Muscle layer of colon (tissue), 2 donors: Measurements from ENCODE around the gene HDAC9.

ENCODE experiments used
- H3K27ac ChIP-seq: one replicate; pipeline ENCODE4 v1.7.0; 2013; ENCODE audit warnings: low read depth, mild to moderate bottlenecking, low read length, moderate library complexity
- H3K27me3 ChIP-seq, 2 donors: one replicate each; pipeline ENCODE4 v1.7.0; 2013; ENCODE audit warnings: low read length in 2 of 2, mild to moderate bottlenecking in 2 of 2; ENCODE audit not compliant: insufficient read depth in 2 of 2, control insufficient read depth in 1 of 2
- H3K36me3 ChIP-seq: one replicate; pipeline ENCODE4 v1.7.0; 2013; ENCODE audit warnings: mild to moderate bottlenecking, low read length; ENCODE audit not compliant: insufficient read depth
- H3K4me1 ChIP-seq: one replicate; pipeline ENCODE4 v1.7.0; 2013; ENCODE audit warnings: mild to moderate bottlenecking, low read length; ENCODE audit not compliant: insufficient read depth
- H3K4me3 ChIP-seq, 2 donors: one replicate each; pipeline ENCODE4 v1.7.0; 2013; ENCODE audit warnings: low read length in 2 of 2, low read depth in 1 of 2, mild to moderate bottlenecking in 1 of 2, moderate library complexity in 1 of 2
- H3K9ac ChIP-seq: one replicate; pipeline ENCODE4 v1.7.0; 2013; ENCODE audit warnings: low read length
- H3K9me3 ChIP-seq: one replicate; pipeline ENCODE4 v1.7.0; 2013; ENCODE audit warnings: mild to moderate bottlenecking, low read length
- donor health status: abdominal sarcoma.
- donor health status: Adenocarcinoma of cecum.

Gene HDAC9

GRCh38 chr7:18565337-18565736 is 69.8 kb downstream of the HDAC9 start:
- no peaks in the 10 kb centered on the region for H3K27me3 ChIP-seq
- no peaks in the 10 kb centered on the region for H3K4me1 ChIP-seq
- no peak overlapping the region for H3K4me3 ChIP-seq
- no peak overlapping the region for H3K9ac ChIP-seq
- H3K27ac ChIP-seq = no peak overlapping the region
- H3K9me3 ChIP-seq = no peaks in the 10 kb centered on the region
- H3K36me3 ChIP-seq = no peaks in the 10 kb centered on the region

- no peak overlapping the region for H3K4me3 ChIP-seq
- no peaks in the 10 kb centered on the region for H3K27me3 ChIP-seq
- no peaks in the 10 kb centered on the region for H3K4me1 ChIP-seq
- H3K9me3 ChIP-seq = no peaks in the 10 kb centered on the region
- H3K9ac ChIP-seq = no peak overlapping the region
- H3K36me3 ChIP-seq = no peaks in the 10 kb centered on the region
- H3K27ac ChIP-seq = no peak overlapping the region
Observed at GRCh38 chr7:18566205-18566604, 70.7 kb downstream of the HDAC9 start.

GRCh38 chr7:18566829-18567228 is 71.3 kb downstream of the HDAC9 start:
- Histone ChIP-seq H3K27me3 (no peaks in the 10 kb centered on the region), H3K9ac (no peak overlapping the region), H3K4me3 (no peak overlapping the region), H3K9me3 (no peaks in the 10 kb centered on the region), H3K27ac (no peak overlapping the region), H3K4me1 (no peaks in the 10 kb centered on the region), H3K36me3 (no peaks in the 10 kb centered on the region)

- Histone ChIP-seq H3K27ac (no peak overlapping the region), H3K4me1 (no peaks in the 10 kb centered on the region), H3K9ac (no peak overlapping the region), H3K4me3 (no peak overlapping the region), H3K27me3 (no peaks in the 10 kb centered on the region), H3K9me3 (no peaks in the 10 kb centered on the region), H3K36me3 (no peaks in the 10 kb centered on the region)
Observed at GRCh38 chr7:18570441-18570840, 74.9 kb downstream of the HDAC9 start.

- Histone ChIP-seq H3K9ac (no peak overlapping the region), H3K9me3 (no peaks in the 10 kb centered on the region), H3K4me1 (no peaks in the 10 kb centered on the region), H3K27me3 (no peaks in the 10 kb centered on the region), H3K27ac (no peak overlapping the region), H3K36me3 (no peaks in the 10 kb centered on the region), H3K4me3 (no peak overlapping the region)
Observed at GRCh38 chr7:18570890-18571478, 75.4 kb downstream of the HDAC9 start.

- H3K9ac ChIP-seq = no peak overlapping the region
- no peak overlapping the region for H3K4me3 ChIP-seq
- H3K4me1 ChIP-seq = no peaks in the 10 kb centered on the region
- H3K9me3 ChIP-seq = no peaks in the 10 kb centered on the region
- no peak overlapping the region for H3K27ac ChIP-seq
- H3K27me3 ChIP-seq = no peaks in the 10 kb centered on the region
- no peaks in the 10 kb centered on the region for H3K36me3 ChIP-seq
Observed at GRCh38 chr7:18572154-18572553, 76.6 kb downstream of the HDAC9 start.

GRCh38 chr7:18572885-18573284 is 77.3 kb downstream of the HDAC9 start:
- H3K27ac ChIP-seq = no peak overlapping the region
- no peaks in the 10 kb centered on the region for H3K9me3 ChIP-seq
- H3K9ac ChIP-seq = no peak overlapping the region
- no peaks in the 10 kb centered on the region for H3K36me3 ChIP-seq
- no peaks in the 10 kb centered on the region for H3K4me1 ChIP-seq
- H3K4me3 ChIP-seq = no peak overlapping the region
- no peaks in the 10 kb centered on the region for H3K27me3 ChIP-seq

- no peaks in the 10 kb centered on the region for H3K4me1 ChIP-seq
- no peaks in the 10 kb centered on the region for H3K27me3 ChIP-seq
- no peak overlapping the region for H3K9ac ChIP-seq
- H3K36me3 ChIP-seq = no peaks in the 10 kb centered on the region
- H3K9me3 ChIP-seq = no peaks in the 10 kb centered on the region
- H3K27ac ChIP-seq = no peak overlapping the region
- H3K4me3 ChIP-seq = no peak overlapping the region
Observed at GRCh38 chr7:18573410-18574234, 78.1 kb downstream of the HDAC9 start.

GRCh38 chr7:18574235-18574540 is 78.6 kb downstream of the HDAC9 start:
- Histone ChIP-seq H3K4me3 (no peak overlapping the region), H3K4me1 (no peaks in the 10 kb centered on the region), H3K9me3 (no peaks in the 10 kb centered on the region), H3K27ac (no peak overlapping the region), H3K27me3 (no peaks in the 10 kb centered on the region), H3K9ac (no peak overlapping the region), H3K36me3 (no peaks in the 10 kb centered on the region)

GRCh38 chr7:18574676-18575075 is 79.1 kb downstream of the HDAC9 start:
- Histone ChIP-seq H3K27me3 (no peaks in the 10 kb centered on the region), H3K36me3 (no peaks in the 10 kb centered on the region), H3K9ac (no peak overlapping the region), H3K4me1 (no peaks in the 10 kb centered on the region), H3K4me3 (no peak overlapping the region), H3K9me3 (no peaks in the 10 kb centered on the region), H3K27ac (no peak overlapping the region)

- Histone ChIP-seq H3K27me3 (no peaks in the 10 kb centered on the region), H3K4me3 (no peak overlapping the region), H3K9ac (no peak overlapping the region), H3K36me3 (no peaks in the 10 kb centered on the region), H3K4me1 (no peaks in the 10 kb centered on the region), H3K27ac (no peak overlapping the region), H3K9me3 (no peaks in the 10 kb centered on the region)
Observed at GRCh38 chr7:18575622-18576572, 80.3 kb downstream of the HDAC9 start.
